Measurements from ENCODE around the gene ERC2. TPM values are rescaled to one million over a fixed set of nuclear protein-coding genes. Genes with fewer than 3 reads are reported as not detected.

ERC2 gene
- 0.08 to 0.25 TPM (median 0.12 TPM) in 4 of 5 replicates, not detected in the other for total RNA-seq (2022; extraction: Qiagen RNA extraction)

DNA sequence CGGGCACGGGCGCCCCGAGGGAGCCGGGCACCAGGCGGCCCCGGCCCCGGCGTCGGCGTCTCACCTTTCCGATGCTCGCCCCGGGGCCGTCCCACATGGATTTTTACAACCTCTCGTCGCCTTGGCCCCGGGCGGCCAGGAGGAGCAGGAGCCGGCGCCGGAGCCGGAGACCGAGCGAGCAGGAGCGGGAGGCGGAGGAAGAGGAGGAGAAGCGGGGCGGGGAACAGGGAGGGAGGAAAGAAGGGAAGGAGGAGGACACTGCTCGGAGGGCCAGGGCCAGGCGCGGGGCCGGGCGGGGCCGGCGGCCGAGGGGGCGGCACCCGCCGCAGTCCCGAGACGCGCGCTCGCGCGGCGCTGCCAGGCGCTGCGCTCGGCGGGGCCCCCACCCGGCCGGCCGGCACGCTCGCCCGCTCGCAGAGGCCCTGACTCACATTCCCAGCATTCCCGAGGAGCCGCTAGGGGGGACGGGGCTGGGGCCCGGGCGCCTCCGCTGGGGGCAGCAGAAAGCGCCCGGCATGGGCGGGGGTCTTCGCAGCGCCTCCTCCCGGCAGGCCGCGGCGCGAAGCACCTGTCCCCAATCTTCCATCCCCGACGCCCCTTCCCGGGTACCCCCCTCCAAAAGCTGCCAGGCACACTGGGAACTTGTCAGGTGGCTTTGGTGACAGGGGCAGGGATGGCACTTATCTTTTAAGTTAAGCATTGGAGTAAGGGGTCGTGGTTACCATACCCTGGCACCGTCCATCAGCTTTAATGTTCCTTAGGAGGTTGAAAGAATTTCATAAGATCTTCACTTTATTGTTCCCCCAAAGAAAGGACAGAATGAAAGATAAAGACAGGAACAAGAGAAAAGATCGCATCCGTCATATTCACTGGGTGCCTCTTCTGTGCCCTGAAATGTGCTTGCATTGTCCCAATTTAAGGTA is at the start of gene ERC2:
Gene ERC2 (minus strand): TSS at position 284 of the 923 bp plus-strand sequence.

DNA sequence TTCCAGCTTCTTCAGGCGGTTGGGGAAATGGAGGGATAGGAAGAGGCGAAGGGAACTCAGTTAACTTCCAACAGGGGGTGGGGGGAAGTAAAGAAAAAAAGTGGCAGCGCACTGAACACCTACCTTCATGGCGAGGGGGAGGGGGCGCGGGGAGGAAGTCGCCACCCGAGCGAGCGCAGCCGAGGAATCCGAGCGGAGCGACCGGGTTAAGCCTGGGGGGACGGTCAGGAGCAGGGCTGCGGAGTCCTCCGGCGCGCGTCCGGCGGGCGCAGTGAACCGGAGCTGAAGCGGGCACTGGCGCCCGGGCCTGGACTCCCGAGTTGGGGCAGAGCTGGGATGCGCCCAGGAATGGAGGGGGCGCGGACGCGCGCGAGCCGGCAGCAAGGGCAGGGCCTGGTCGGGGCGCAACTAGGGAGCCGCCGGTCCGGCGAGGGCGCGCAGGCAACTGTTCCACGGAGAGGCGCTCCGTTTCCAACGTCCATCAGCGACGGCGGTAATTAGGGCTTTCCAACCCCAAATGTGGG is 981.3 kb downstream of the ERC2 start, which contains the start of gene WNT5A:
Gene WNT5A (minus strand): TSS at position 450 of the 524 bp plus-strand sequence. CDS start 321 bp downstream, at position 129.

Other genes starting within 250 kb of the ERC2 start
- gene CCDC66, start 88.7 kb upstream of the ERC2 start, total RNA-seq (2022; extraction: Qiagen RNA extraction), result 5.1 to 7.4 TPM (median 6.1 TPM) in 5 replicates
- gene TASOR, start 214.8 kb upstream of the ERC2 start, total RNA-seq (2022; extraction: Qiagen RNA extraction), result 18.8 to 31.3 TPM (median 20.2 TPM) in 5 replicates

Data from A549 treated with CORT108297 at 1 μM for 4 hours (cell line).